NB4 (cell line): Measurements from ENCODE around the gene ZBTB7C.

Experiments used
- DNase-seq: peaks from one replicate; pipeline ENCODE4 v3.0.0; 2010; ENCODE audit warnings: low read depth
- H3K4me3 ChIP-seq: one replicate; pipeline ENCODE4 v1.5.1; 2011; ENCODE audit warnings: mild to moderate bottlenecking, low read depth, low read length, moderate library complexity
- MAX ChIP-seq: IDR thresholded peaks from 2 replicates; pipeline ENCODE4 v1.6.1; 2011; ENCODE audit warnings: low read depth, low read length
- MYC ChIP-seq: IDR thresholded peaks from 2 replicates; pipeline ENCODE4 v1.6.1; 2011; ENCODE audit warnings: low read depth, low read length
- POLR2A ChIP-seq: IDR thresholded peaks from 2 replicates; pipeline ENCODE4 v1.6.1; 2011; ENCODE audit warnings: mild to moderate bottlenecking; ENCODE audit not compliant: insufficient read length; ENCODE audit errors: extremely low read depth
- TF ChIP-seq, protein P1 (sequence below): IDR thresholded peaks from one replicate; pipeline ENCODE4 v1.5.1; 2012; ENCODE audit warnings: low read depth, low read length

Gene ZBTB7C

DNA sequence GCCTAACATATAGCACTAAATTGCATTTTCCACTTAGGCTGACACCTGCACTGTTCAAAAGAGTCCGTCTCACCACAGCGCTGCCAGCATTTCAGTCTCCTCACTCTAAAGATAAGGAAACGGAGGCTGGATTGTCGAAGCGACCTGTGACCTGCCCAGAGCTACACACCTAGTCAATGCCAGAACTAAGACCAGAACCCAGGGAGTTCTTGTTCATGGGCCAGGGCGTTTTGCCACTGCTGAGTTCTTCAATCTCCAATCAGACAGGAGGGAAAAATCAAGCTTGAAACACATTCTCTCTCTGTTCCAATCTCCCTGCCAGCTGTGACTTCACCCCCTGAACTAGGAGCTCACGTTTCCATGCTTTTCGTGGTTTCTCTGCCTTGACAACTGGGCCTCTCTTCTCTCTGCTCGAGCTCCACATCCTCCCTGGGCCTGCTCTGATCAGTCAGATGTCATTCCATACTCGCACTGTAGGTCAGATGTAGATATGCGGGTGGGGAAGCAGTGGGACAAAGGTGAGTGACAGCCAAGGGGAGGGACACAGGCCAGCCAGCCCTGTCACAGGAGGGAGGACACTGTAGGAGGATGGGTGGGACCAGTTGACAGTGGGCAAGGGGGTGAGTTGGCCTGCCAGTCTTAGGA lies 257.6 kb downstream of the ZBTB7C start:
- no peak for DNase-seq
- TF ChIP-seq, protein P1, sequence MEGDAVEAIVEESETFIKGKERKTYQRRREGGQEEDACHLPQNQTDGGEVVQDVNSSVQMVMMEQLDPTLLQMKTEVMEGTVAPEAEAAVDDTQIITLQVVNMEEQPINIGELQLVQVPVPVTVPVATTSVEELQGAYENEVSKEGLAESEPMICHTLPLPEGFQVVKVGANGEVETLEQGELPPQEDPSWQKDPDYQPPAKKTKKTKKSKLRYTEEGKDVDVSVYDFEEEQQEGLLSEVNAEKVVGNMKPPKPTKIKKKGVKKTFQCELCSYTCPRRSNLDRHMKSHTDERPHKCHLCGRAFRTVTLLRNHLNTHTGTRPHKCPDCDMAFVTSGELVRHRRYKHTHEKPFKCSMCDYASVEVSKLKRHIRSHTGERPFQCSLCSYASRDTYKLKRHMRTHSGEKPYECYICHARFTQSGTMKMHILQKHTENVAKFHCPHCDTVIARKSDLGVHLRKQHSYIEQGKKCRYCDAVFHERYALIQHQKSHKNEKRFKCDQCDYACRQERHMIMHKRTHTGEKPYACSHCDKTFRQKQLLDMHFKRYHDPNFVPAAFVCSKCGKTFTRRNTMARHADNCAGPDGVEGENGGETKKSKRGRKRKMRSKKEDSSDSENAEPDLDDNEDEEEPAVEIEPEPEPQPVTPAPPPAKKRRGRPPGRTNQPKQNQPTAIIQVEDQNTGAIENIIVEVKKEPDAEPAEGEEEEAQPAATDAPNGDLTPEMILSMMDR, result no peak
- no peak for TF ChIP-seq POLR2A
- no peak for TF ChIP-seq MYC
- no peak for TF ChIP-seq MAX

GRCh38 chr18:48149020-48149685 lies 260.0 kb downstream of the ZBTB7C start:
- no peak for DNase-seq
- H3K4me3 ChIP-seq, result no peak overlapping the region
- no peak for TF ChIP-seq MAX
- TF ChIP-seq, protein P1, result no peak
- no peak for TF ChIP-seq MYC
- no peak for TF ChIP-seq POLR2A

More for the DNA sequence above, 257.6 kb downstream of the ZBTB7C start:
- H3K4me3 ChIP-seq, result no peak overlapping the region

- no peak overlapping the region for H3K4me3 ChIP-seq
- TF ChIP-seq, protein P1, result no peak
- no peak for TF ChIP-seq MAX
- TF ChIP-seq POLR2A, result no peak
- DNase-seq, result no peak
These were observed 266.2 kb downstream of the ZBTB7C start for GRCh38 chr18:48142994-48143393.

DNA sequence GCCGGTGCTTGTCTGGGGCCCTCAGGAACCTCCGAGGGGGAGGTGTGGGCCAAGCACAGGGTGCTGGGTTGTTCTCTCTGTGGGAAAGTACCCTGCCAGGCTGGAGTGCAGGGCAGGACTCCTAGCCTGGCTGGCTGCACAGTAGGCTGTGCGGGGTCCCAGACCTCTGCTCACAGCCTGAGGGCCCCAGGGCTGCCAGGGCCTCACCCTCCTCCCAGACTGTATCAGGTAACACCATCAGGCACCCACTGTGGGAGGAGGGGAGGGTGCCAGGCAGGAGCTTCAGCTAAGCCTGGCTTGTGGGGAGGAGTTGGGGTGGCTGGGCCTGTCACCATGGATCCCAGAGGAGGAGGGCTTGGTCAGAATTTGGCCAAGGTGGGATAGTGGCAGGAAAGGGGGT lies 266.8 kb downstream of the ZBTB7C start:
- DNase-seq, result no peak
- H3K4me3 ChIP-seq, result no peak overlapping the region
- no peak for TF ChIP-seq MAX
- TF ChIP-seq POLR2A, result no peak
- TF ChIP-seq MYC, result no peak
- TF ChIP-seq, protein P1, result no peak

DNA sequence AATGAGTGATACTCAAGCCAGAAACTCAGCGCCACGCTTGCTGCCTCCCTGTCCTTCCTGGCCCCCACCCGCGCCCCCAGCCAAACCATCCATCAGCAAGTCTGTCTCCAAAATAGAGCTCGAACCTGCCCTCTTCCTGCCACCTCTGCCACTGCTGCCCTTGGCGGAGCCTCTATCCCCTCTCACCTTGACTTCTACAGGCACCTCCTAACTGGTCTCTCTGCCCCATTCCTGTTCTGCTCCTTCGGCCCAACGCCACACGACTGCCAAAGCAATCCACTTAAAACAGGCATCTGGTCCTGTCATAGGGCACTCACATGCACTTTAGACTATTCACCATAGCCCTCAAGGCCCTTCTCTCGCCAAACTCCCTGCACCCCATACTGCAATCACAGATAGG lies 268.5 kb downstream of the ZBTB7C start:
- TF ChIP-seq MAX (no peak), MYC (no peak), POLR2A (no peak)
- TF ChIP-seq, protein P1, result no peak
- no peak overlapping the region for H3K4me3 ChIP-seq
- no peak for DNase-seq
